ENCODE measurements around the gene LCN1.
"Not testable (repeated sequence)": the region's sequence is repeated elsewhere in the genome, so short reads cannot be mapped to it uniquely, and the experiment has no call there.

LCN1 gene

GRCh38 chr9:135505406-135506187 is 15.6 kb upstream of the LCN1 start:
- DNase-seq: no peak

- DNase-seq: no peak
Measured at GRCh38 chr9:135506327-135507103, 14.7 kb upstream of the LCN1 start.

- no peak for DNase-seq
Measured at GRCh38 chr9:135507104-135508035, 13.9 kb upstream of the LCN1 start.

DNA sequence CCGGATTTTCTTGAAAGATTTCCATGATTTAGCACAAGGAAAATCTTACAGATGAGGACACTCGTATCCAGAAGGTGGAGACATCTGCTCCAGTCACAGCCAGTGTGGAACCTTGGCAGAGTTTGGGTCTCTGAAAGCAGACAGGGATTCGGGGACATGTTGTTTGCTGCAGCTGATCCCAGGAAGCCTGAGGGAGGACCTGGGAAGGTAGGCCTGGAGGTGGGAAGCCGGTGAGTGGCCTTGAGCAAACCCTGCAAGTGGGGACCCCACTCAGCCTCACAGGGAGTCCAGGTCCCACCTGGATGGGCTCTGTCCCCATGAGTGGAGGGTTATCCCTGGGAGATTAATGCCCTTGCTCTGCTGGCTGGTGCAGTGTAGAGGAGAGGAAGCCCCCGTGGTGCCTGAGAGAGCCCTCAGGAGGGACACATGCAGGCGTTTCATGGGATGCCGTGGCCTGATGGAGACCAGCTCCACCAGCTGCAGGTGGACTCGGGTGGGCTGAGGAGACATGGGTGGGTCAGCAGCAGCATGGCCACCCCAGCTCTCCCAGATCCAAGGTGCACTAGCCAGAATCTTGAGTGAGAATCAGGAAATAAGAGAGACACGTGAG is 12.9 kb upstream of the LCN1 start:
- DNase-seq: no peak

DNA sequence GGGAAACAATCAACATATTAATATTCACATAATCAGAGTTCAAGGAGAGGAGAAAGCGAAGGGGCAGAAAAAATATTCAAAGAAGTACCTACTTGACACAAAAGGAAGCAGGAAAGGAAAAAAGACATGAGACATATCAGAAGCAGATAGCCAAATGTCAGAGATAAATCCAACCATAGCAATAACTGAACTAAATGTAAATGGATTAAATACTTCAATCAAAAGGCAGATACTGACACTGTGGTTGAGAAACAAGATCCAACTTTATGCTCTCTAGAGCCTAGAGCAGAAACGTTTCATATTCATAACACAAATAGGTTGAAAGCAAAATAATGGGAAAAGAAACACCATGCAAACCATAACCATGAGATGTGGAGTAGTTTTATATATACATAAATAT is 11.8 kb upstream of the LCN1 start:
- no peak for DNase-seq

- no peak for DNase-seq
Measured at GRCh38 chr9:135512241-135512603, 9.0 kb upstream of the LCN1 start.

DNA sequence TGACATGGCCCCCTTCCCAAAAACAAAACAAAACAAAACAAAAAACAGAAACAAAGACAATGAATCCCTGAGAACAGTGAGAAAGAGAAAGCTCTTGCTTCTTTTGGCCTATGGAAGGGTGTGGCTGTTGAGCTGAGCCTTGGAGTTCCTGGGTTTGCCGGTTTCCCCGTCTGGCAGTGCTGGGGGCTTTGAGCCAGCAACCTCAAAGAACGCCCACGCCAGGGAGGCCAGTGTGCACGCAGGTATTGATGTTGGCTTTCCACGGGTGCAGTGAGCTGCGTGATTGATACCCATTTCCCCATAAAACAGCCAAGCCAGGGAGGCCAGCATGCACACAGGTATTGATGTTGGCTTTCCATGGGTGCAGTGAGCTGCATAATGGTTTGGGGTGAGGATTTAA is 8.3 kb upstream of the LCN1 start:
- no peak for DNase-seq

- no peak for DNase-seq
Measured at GRCh38 chr9:135513351-135513846, 7.8 kb upstream of the LCN1 start.

DNA sequence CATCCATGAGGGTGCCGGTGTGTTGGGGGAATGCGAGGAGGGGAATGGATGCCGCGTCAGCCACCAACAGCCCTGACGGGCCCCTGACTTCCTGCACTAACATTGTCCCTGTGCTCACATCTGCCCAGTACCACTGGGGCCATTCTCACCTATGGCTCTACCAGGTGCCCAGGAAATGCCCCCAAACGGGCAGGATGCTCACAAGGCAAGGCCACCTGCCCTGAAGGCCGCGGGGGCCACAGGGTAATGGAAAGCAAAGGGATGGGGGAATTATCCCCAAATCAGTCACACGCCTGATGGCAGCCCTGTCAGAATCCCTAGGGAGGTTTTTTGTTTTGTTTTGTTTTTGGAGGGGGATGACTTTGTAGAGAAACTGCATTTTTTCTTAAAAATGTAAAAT is 7.3 kb upstream of the LCN1 start:
- DNase-seq: not testable (repeated sequence)

DNA sequence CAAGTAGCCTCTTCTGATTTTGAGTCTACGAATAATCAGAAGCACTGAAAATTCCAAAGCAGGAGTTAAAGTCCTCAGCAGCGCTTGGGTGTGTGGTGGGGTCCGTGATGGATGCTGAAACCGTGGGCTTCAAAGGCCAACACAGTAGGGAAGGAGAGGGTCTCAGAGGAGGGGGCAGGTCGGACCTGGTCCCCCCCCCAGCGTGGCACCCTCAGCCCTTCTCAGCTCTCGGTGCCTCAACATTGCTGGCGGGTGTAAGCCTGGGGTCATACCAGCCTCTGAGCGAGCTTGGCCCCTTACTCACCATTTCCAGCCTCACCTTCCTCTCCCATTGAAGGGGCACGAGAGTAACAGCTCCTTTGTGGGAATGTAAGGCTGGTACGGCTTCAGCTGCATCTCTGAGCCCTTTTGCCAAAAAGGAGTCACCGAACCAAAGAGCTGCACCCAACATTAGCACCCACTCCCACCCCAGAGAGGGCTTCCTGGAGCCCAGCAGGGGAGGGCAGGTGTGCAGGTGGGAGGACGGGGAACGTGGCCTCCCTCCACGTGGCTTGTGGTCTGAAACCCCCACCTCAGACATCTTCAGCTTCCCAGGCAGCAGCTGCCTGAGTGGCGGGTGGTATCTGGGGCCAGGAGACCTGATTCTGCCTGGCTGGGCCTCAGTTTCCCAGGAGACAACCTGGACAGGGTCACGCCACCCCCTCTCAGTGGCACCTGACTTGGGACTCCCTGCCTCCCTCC is 6.7 kb upstream of the LCN1 start:
- DNase-seq: no peak

GRCh38 chr9:135515083-135515951 is 5.9 kb upstream of the LCN1 start:
- DNase-seq: no peak

- DNase-seq: no peak
Measured at GRCh38 chr9:135516132-135516860, 4.9 kb upstream of the LCN1 start.

GRCh38 chr9:135517407-135517822 is 3.8 kb upstream of the LCN1 start:
- DNase-seq: no peak

DNA sequence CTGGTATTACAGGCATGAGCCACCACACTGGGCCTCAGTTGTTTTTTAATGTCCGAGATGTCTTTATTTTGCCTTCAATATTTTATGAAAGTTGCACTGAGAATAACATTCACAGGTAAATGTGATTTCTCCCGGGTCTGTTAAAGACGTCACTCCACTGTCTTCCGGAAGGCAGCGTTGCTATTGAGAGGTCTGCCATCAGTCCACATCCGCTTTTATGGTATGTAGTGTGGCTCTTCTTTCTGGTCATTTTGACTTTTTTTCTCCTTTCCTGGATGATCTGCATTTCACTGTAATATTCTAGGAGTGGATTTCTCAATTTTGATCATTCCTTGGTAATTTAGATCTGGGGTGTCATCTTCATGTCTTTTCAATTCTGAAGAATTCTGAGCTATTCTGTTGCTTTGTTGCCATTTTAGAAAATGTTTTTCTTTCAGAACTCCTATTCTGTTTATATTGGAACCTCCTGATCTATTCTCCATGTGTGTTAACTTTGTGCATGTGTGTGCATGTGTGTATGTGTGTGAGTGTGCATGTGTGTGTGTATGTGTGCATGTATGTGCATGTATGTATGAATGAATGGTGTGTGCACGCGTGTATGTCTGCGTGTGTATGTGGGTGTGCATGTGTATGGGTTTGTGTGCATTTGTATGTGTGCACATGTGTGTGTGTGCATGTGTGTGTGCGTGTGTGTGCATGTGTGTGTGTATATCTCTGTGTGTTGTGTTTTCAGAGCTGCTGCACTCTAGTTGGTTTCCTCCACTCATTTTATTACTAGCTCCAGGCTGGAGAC is 1.9 kb upstream of the LCN1 start:
- DNase-seq: no peak

- no peak for DNase-seq
Measured at GRCh38 chr9:135521608-135522095, 412 bp downstream of the LCN1 start.

GRCh38 chr9:135522137-135522877 is 1.1 kb downstream of the LCN1 start:
- DNase-seq: no peak

DNA sequence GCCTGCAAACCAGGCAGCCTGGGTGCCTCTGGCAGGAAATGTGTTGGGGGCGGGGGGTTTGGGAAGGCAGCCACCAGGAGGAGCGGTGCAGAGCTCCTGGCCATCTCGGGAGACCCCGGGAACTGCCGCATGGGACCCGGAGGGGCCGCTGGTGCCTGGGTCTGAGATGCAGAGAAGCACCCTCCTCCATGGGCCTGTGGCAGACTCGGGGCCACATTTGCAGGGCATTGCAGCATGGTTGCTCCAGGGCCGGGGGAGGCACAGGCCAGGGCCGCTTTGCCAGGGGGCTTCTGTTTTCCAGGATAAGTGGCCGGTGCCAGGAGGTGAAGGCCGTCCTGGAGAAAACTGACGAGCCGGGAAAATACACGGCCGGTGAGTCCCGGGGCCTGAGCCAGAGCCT is 1.7 kb downstream of the LCN1 start:
- no peak for DNase-seq

- no peak for DNase-seq
Measured at GRCh38 chr9:135523521-135524129, 2.4 kb downstream of the LCN1 start.
